Gastrocnemius medialis (tissue), 4 donors: ENCODE data around the gene PAOX.

Experiments used
- CTCF ChIP-seq, 5 experiments: fragments of 450-650 bp in 3 of 5; fragments of 200-600 bp in 2 of 5; sonication (generic) in 2 of 5; IDR thresholded peaks in 4 of 5; conservative IDR thresholded peaks in 1 of 5; 1 replicate in 4 of 5; 2 replicates in 1 of 5; pipeline ENCODE4 v1.5.1; 2016 to 2019; ENCODE audit warnings: antibody characterized with exemption in 5 of 5, mild to moderate bottlenecking in 3 of 5, moderate library complexity in 3 of 5
- POLR2A ChIP-seq, 2 donors: fragments of 450-650 bp; IDR thresholded peaks; one replicate each; pipeline ENCODE4 v1.6.1; 2017; ENCODE audit warnings: antibody characterized with exemption in 2 of 2, mild to moderate bottlenecking in 2 of 2, moderate library complexity in 2 of 2

DNA sequence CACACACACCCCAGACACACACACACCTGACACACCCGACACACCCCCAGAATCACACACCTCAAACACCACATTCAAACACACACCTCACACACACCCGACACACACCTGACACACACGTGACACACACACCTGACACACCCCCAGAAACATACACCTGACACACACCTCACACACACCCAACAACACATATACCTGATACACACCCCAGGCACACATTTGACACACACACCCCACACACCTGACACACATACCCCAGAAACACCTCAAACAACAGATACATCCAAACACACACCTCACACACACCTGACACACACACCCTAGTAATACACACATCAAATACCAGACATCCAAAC lies 41.7 kb upstream of the PAOX start:
- no peak for TF ChIP-seq CTCF (IDR thresholded peaks at IDR 0.05 in 4 of 5, conservative IDR thresholded peaks at IDR 0.05 in 1 of 5)
- TF ChIP-seq POLR2A (IDR thresholded peaks at IDR 0.05) = no peak
